ENCODE results near the gene CEACAM18.

Gene CEACAM18

GRCh38 chr19:51507192-51507591, 28.9 kb downstream of the CEACAM18 start:
- no peak for DNase-seq (ENCODE audit: low read depth)
- no peak overlapping the region for H3K4me3 ChIP-seq (ENCODE audit: low read length)
- no peak for TF ChIP-seq CTCF (conservative IDR thresholded peaks at IDR 0.05; ENCODE audit: low read depth, low read length)

GRCh38 chr19:51507640-51508058, 29.3 kb downstream of the CEACAM18 start:
- DNase-seq (ENCODE audit: low read depth): no peak
- H3K4me3 ChIP-seq (ENCODE audit: low read length): no peak overlapping the region
- TF ChIP-seq CTCF (conservative IDR thresholded peaks at IDR 0.05; ENCODE audit: low read depth, low read length): no peak

- TF ChIP-seq CTCF (conservative IDR thresholded peaks at IDR 0.05; ENCODE audit: low read depth, low read length): no peak
- DNase-seq (ENCODE audit: low read depth): no peak
- H3K4me3 ChIP-seq (ENCODE audit: low read length): no peak overlapping the region
Observed at GRCh38 chr19:51508059-51508733, 29.9 kb downstream of the CEACAM18 start.

GRCh38 chr19:51509823-51510660, 31.7 kb downstream of the CEACAM18 start:
- no peak for TF ChIP-seq CTCF (conservative IDR thresholded peaks at IDR 0.05; ENCODE audit: low read depth, low read length)
- DNase-seq (ENCODE audit: low read depth): no peak

GRCh38 chr19:51511353-51511752, 33.0 kb downstream of the CEACAM18 start:
- H3K4me3 ChIP-seq (ENCODE audit: low read length): no peak overlapping the region
- TF ChIP-seq CTCF (conservative IDR thresholded peaks at IDR 0.05; ENCODE audit: low read depth, low read length): no peak
- DNase-seq (ENCODE audit: low read depth): no peak

More at GRCh38 chr19:51509823-51510660, 31.7 kb downstream of the CEACAM18 start:
- no peak overlapping the region for H3K4me3 ChIP-seq (ENCODE audit: low read length)

- no peak overlapping the region for H3K4me3 ChIP-seq (ENCODE audit: low read length)
- no peak for TF ChIP-seq CTCF (conservative IDR thresholded peaks at IDR 0.05; ENCODE audit: low read depth, low read length)
- DNase-seq (ENCODE audit: low read depth): no peak
Observed at GRCh38 chr19:51513968-51514367, 35.6 kb downstream of the CEACAM18 start.
